GM23248 (cell line): ENCODE data around the gene PROM2. TPM values are rescaled to one million over a fixed set of nuclear protein-coding genes. Genes with fewer than 3 reads are reported as not detected.

Experiments
- DNase-seq: peaks from one replicate; pipeline ENCODE4 v3.0.0-alpha.2; 2015
- H2AFZ ChIP-seq: fragments of 200-600 bp; sonication (generic); 2 replicates; pipeline ENCODE4 v1.6.1; 2016; ENCODE audit warnings: antibody characterized with exemption
- H3F3A ChIP-seq: fragments of 200-600 bp; sonication (generic); 2 replicates; pipeline ENCODE4 v1.6.1; 2016; ENCODE audit warnings: mild to moderate bottlenecking, antibody characterized with exemption, mixed run types; ENCODE audit not compliant: insufficient read depth
- H3K27ac ChIP-seq: fragments of 200-600 bp; sonication (generic); 2 replicates; pipeline ENCODE4 v1.5.1; 2016; ENCODE audit warnings: mild to moderate bottlenecking
- H3K27me3 ChIP-seq: fragments of 200-600 bp; sonication (generic); replicated peaks from 2 replicates; pipeline ENCODE4 v1.6.1; 2016; ENCODE audit warnings: mild to moderate bottlenecking; ENCODE audit not compliant: insufficient read depth
- H3K36me3 ChIP-seq: fragments of 200-600 bp; sonication (generic); 2 replicates; pipeline ENCODE4 v1.6.1; 2016; ENCODE audit warnings: low read depth, mild to moderate bottlenecking
- H3K4me1 ChIP-seq: fragments of 200-600 bp; sonication (generic); 2 replicates; pipeline ENCODE4 v1.6.1; 2016; ENCODE audit warnings: mild to moderate bottlenecking; ENCODE audit not compliant: insufficient read depth
- H3K4me2 ChIP-seq: fragments of 200-600 bp; sonication (generic); one replicate; pipeline ENCODE4 v1.6.1; 2016; ENCODE audit warnings: mild to moderate bottlenecking; ENCODE audit not compliant: unreplicated experiment
- H3K4me3 ChIP-seq: fragments of 200-600 bp; sonication (generic); 2 replicates; pipeline ENCODE4 v1.5.1; 2016; ENCODE audit warnings: mild to moderate bottlenecking
- H3K79me2 ChIP-seq: fragments of 200-600 bp; sonication (generic); 2 replicates; pipeline ENCODE4 v1.6.1; 2016; ENCODE audit warnings: mild to moderate bottlenecking; ENCODE audit not compliant: insufficient read depth
- H3K9ac ChIP-seq: fragments of 200-600 bp; sonication (generic); 2 replicates; pipeline ENCODE4 v1.6.1; 2016; ENCODE audit warnings: mild to moderate bottlenecking
- H3K9me2 ChIP-seq: fragments of 200-600 bp; sonication (generic); 2 replicates; pipeline ENCODE4 v1.6.1; 2016; ENCODE audit warnings: mixed run types, mild to moderate bottlenecking, moderate library complexity; ENCODE audit not compliant: insufficient read depth
- H3K9me3 ChIP-seq: fragments of 200-600 bp; sonication (generic); one replicate; pipeline ENCODE4 v1.6.1; 2017; ENCODE audit warnings: low read depth
- H4K20me1 ChIP-seq: fragments of 200-600 bp; sonication (generic); 2 replicates; pipeline ENCODE4 v1.6.0; 2016; ENCODE audit not compliant: insufficient read depth
- EZH2 ChIP-seq: fragments of 200-600 bp; sonication (generic); IDR thresholded peaks from 2 replicates; pipeline ENCODE4 v1.6.1; 2018; ENCODE audit warnings: antibody characterized with exemption, mild to moderate bottlenecking; ENCODE audit not compliant: insufficient read depth, poor library complexity, severe bottlenecking
- EZH2phosphoT487 ChIP-seq: fragments of 200-600 bp; sonication (generic); IDR thresholded peaks from 2 replicates; pipeline ENCODE4 v1.6.1; 2018; ENCODE audit warnings: antibody characterized with exemption, moderate library complexity, mild to moderate bottlenecking, low read depth; ENCODE audit not compliant: insufficient read depth
- WGBS, 2 experiments: methylation state at CpG; one replicate each; pipeline ENCODE4 v1.1.6; 2015 to 2017; ENCODE audit warnings: low lambda C conversion rate in 2 of 2, low coverage in 1 of 2; ENCODE audit errors: missing lambda C conversion rate in 2 of 2; 5-methylcytosine and 5-hydroxymethylcytosine counted together
- in situ Hi-C: fragments of 300-500 bp; cut with MboI; formaldehyde crosslinking; loops from 2 replicates; pipeline ENCODE4 v1.15.0; 2020
- polyA plus RNA-seq: library from polyadenylated mRNA; unstranded; fragments of >200 nt; fragmentation: Nextera tagmentation; extraction: Ambion mirVana; gene quantifications from 2 replicates; pipeline ENCODE4 v1.2.1, GENCODE V29; 2016
- total RNA-seq: library from RNA; depleted of rRNA; stranded (reverse); fragments of >200 nt; shearing (Covaris generic); gene quantifications from 2 replicates; pipeline ENCODE4 v1.2.3, GENCODE V29; 2014

PROM2 gene
- total and polyA plus RNA-seq, 2 experiments from 2014 or later = 0.22 to 0.25 TPM

- peaks cover 7% of the 10 kb centered on the region; the same call in 1 of the 2 replicates for H3K27me3 ChIP-seq
- H3K4me1 ChIP-seq = no peaks in the 10 kb centered on the region
- no peaks in the 10 kb centered on the region for H3K9me3 ChIP-seq
- H3K4me2 ChIP-seq = no peak overlapping the region
- H3K9ac ChIP-seq = no peak overlapping the region
- H3K9me2 ChIP-seq = no peaks in the 10 kb centered on the region
- no peak overlapping the region for H3K4me3 ChIP-seq
- in situ Hi-C loops = no loop called here
- H3K36me3 ChIP-seq = no peaks in the 10 kb centered on the region
- no peaks in the 10 kb centered on the region for H4K20me1 ChIP-seq
- 67 to 68% methylated on average over 12 of the region's 12 CpGs for WGBS, 2 experiments
- H3K27ac ChIP-seq = no peak overlapping the region
- no peak for DNase-seq
- no peaks in the 10 kb centered on the region for H3K79me2 ChIP-seq
- H3F3A ChIP-seq = no peaks in the 10 kb centered on the region
- TF ChIP-seq EZH2 = no peak
- no peak overlapping the region for H2AFZ ChIP-seq
Measured at GRCh38 chr2:95308426-95308990, 34.3 kb downstream of the PROM2 start.

GRCh38 chr2:95309599-95309998 is 35.4 kb downstream of the PROM2 start:
- peaks cover 7% of the 10 kb centered on the region; the same call in 1 of the 2 replicates for H3K27me3 ChIP-seq
- no peak overlapping the region for H3K4me3 ChIP-seq
- H3K36me3 ChIP-seq = no peaks in the 10 kb centered on the region
- WGBS, 2 experiments = 39 to 60% methylated on average over 8 of the region's 8 CpGs
- H3K27ac ChIP-seq = no peak overlapping the region
- DNase-seq = peak; percentile 47
- in situ Hi-C loops = no loop called here
- H3K4me2 ChIP-seq = no peak overlapping the region
- TF ChIP-seq EZH2phosphoT487 (no peak), EZH2 (no peak)
- H2AFZ ChIP-seq = no peak overlapping the region
- no peaks in the 10 kb centered on the region for H3F3A ChIP-seq
- no peaks in the 10 kb centered on the region for H3K4me1 ChIP-seq
- no peak overlapping the region for H3K9ac ChIP-seq
- no peaks in the 10 kb centered on the region for H3K79me2 ChIP-seq
- H3K9me3 ChIP-seq = no peaks in the 10 kb centered on the region
- H4K20me1 ChIP-seq = no peaks in the 10 kb centered on the region
- H3K9me2 ChIP-seq = no peaks in the 10 kb centered on the region

GRCh38 chr2:95310216-95310615 is 36.0 kb downstream of the PROM2 start:
- peaks cover under 1% of the 10 kb centered on the region; the same call in 1 of the 2 replicates for H3K4me1 ChIP-seq
- WGBS, 2 experiments = 55 to 57% methylated on average over 8 of the region's 8 CpGs
- no peak overlapping the region for H3K9ac ChIP-seq
- no peak for DNase-seq
- no peaks in the 10 kb centered on the region for H3K79me2 ChIP-seq
- no peaks in the 10 kb centered on the region for H3K9me3 ChIP-seq
- no peaks in the 10 kb centered on the region for H3K9me2 ChIP-seq
- H2AFZ ChIP-seq = no peak overlapping the region
- TF ChIP-seq EZH2 (no peak), EZH2phosphoT487 (no peak)
- no peak overlapping the region for H3K27ac ChIP-seq
- H4K20me1 ChIP-seq = no peaks in the 10 kb centered on the region
- in situ Hi-C loops = no loop called here
- no peaks in the 10 kb centered on the region for H3K36me3 ChIP-seq
- H3K4me3 ChIP-seq = no peak overlapping the region
- H3K4me2 ChIP-seq = no peak overlapping the region
- H3F3A ChIP-seq = no peaks in the 10 kb centered on the region
- H3K27me3 ChIP-seq = peaks cover 7% of the 10 kb centered on the region; the same call in 1 of the 2 replicates

- no peak overlapping the region for H3K4me2 ChIP-seq
- H3K27me3 ChIP-seq = peaks cover 3% of the 10 kb centered on the region; the same call in 1 of the 2 replicates
- peaks cover 5% of the 10 kb centered on the region; the same call in 1 of the 2 replicates for H3K4me1 ChIP-seq
- no peak overlapping the region for H2AFZ ChIP-seq
- H4K20me1 ChIP-seq = no peaks in the 10 kb centered on the region
- H3K9me2 ChIP-seq = no peaks in the 10 kb centered on the region
- no peak overlapping the region for H3K4me3 ChIP-seq
- no peak overlapping the region for H3K9ac ChIP-seq
- in situ Hi-C loops = no loop called here
- no peaks in the 10 kb centered on the region for H3K36me3 ChIP-seq
- no peak for TF ChIP-seq EZH2phosphoT487
- TF ChIP-seq EZH2 = no peak
- H3F3A ChIP-seq = no peaks in the 10 kb centered on the region
- peak; percentile 32 for DNase-seq
- H3K9me3 ChIP-seq = no peaks in the 10 kb centered on the region
- no peaks in the 10 kb centered on the region for H3K79me2 ChIP-seq
- H3K27ac ChIP-seq = no peak overlapping the region
- 44 to 50% methylated on average over 4 of the region's 4 CpGs for WGBS, 2 experiments
Measured at GRCh38 chr2:95310651-95311050, 36.4 kb downstream of the PROM2 start.
